ENCODE data around the gene ZNF521.
"Not testable (repeated sequence)": the region's sequence is repeated elsewhere in the genome, so short reads cannot be mapped to it uniquely, and the experiment has no call there.

ZNF521 gene

DNA sequence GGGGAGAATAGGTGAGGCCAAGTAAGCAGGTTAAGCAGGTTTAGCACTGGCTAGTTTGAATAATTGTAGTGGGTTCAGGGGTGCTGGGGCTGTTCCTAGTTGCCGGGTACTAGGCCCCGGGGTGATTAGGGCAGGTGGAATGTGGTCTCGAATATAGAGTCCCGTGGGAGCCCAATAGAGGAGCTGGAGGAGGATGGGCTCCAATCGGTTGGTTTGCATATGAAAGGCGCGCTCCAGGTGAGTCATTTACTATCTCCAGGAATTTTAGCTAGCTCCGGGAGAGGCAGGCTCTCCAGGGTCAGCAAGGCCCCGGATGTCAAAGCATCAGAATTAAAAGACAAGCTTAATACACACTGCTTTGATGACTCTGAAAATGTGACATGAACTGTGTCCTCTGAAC, 304.0 kb downstream of the ZNF521 start:
- in situ Hi-C loops (cut with MboI; ENCODE audit: low sequenced_read_pairs), result no loop called here

DNA sequence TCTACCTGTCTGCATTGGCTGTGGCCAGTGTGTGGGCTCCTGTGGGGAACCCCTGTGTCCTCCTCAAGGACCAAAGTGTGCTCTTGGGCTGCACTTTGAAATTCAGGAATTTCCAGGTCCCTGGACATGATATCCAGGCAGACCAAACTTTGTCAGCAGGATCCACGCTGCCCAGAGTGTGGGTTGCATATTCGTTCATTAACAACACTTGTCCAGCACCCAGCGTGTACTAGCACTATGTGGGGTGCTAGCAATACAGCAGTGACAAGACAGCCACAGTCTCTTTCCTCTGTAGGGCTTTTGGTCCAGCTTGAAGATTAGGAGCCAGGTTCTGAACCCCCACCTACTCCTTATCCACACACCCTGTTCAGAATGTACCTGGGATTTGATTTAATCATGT, 304.5 kb downstream of the ZNF521 start:
- in situ Hi-C loops (cut with MboI; ENCODE audit: low sequenced_read_pairs), result no loop called here

GRCh38 chr18:25044694-25045093, 307.3 kb downstream of the ZNF521 start:
- in situ Hi-C loops (cut with MboI; ENCODE audit: low sequenced_read_pairs), result no loop called here

GRCh38 chr18:25043104-25043503, 308.9 kb downstream of the ZNF521 start:
- in situ Hi-C loops (cut with MboI; ENCODE audit: low sequenced_read_pairs), result no loop called here

DNA sequence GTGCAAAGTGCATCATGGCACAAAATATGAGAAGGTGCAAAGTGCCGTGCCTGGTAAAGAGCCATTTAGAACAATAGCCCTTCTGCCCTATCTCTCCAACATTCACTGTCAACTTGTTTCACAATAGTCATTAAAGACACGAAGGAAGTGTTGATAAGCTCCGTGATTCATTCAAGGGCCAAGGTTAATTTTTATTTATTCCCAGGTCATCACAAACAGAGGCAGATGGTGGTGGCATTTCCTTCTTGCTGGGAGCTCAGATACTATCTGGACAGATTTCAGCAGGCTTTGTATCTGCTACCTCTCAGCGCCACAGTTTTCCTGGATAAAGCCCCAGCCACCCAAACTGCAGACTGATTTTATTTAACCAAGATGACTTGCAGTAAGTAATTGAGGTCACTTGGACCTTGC, 309.3 kb downstream of the ZNF521 start:
- in situ Hi-C loops (cut with MboI; ENCODE audit: low sequenced_read_pairs), result no loop called here

DNA sequence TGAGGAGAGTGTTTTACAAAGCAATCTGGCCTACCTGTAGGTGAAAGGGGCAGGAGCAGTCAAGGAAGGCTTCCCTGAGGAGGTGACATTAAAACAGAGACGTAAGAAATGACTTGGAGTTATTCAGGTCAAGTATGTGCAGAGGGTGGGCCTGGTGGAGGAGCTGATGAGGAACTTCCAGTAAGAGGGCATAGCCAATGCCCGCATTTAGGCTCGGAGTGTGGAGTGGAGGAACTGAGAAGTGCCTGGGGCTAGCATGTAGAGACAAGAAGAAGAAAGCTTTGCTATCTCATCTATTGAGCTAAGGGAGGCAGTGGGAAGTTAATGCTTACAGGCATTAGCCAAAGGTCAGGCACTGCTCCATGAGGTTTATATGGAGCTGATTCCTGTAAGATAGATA, 312.2 kb downstream of the ZNF521 start:
- in situ Hi-C loops (cut with MboI; ENCODE audit: low sequenced_read_pairs), result no loop called here

DNA sequence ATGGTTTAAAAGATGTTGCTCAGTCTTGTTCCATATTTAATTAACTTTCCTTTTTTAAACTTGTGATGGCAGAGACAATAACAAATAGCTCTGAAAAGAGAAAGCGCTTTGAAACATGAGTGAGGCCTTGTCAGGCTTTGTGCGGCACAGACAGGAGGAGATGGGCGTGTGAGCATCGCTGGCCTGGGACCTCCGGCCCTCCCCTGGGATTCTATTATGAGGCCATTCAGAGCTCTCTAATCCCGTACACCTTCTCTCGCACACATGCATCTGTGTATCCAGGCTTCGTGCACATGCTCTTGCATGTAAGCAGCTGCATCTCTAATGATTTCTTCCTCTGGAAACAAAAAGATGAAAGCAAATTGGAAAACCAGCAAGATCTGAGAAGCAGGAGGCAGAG, 313.7 kb downstream of the ZNF521 start:
- in situ Hi-C loops (cut with MboI; ENCODE audit: low sequenced_read_pairs), result no loop called here

- in situ Hi-C loops (cut with MboI; ENCODE audit: low sequenced_read_pairs), result no loop called here
Observed at GRCh38 chr18:25033747-25034471, 318.1 kb downstream of the ZNF521 start.

GRCh38 chr18:25033175-25033574, 318.8 kb downstream of the ZNF521 start:
- in situ Hi-C loops (cut with MboI; ENCODE audit: low sequenced_read_pairs), result not testable (repeated sequence)

- in situ Hi-C loops (cut with MboI; ENCODE audit: low sequenced_read_pairs), result no loop called here
Observed at GRCh38 chr18:25029802-25030201, 322.2 kb downstream of the ZNF521 start.

DNA sequence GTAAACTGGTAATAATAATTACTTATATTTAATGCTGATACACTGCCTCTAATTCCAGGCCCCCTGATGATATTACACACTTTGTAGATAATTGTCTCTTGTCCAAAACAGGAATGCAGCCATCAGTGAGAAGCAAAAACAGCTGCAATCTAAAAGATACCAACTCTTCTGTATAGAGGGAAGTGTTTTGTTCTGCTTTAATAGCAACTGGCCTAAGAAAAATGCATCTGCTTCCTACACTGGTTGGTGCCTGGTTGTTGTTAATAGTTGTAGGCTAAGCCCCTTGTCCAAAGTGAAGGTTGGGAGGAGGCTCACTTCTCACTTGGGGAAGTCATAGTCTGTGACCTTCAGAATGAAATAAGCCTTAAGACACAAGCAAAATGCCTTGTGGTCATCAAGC, 332.0 kb downstream of the ZNF521 start:
- in situ Hi-C loops (cut with MboI; ENCODE audit: low sequenced_read_pairs), result no loop called here

GRCh38 chr18:25019086-25019860, 332.7 kb downstream of the ZNF521 start:
- in situ Hi-C loops (cut with MboI; ENCODE audit: low sequenced_read_pairs), result no loop called here

DNA sequence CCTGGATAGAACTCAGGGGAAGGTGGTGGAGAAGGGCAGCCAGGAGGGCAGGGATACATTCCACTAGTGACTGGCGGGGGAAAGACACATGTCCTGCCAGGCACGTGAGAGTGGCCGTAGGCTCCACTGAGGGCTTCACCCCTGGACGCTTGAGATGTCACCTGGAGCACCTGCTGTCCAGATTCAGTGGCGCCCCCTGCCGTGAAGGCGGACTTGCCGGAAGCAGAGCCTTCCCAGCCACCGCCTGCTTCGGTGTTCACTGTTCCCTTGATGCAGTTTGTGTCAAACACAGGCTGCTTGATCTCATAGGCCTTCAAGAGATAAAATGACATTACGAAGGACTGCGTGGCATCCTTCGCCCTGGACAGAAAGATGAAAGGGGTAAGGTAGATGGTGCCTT, 335.3 kb downstream of the ZNF521 start:
- in situ Hi-C loops (cut with MboI; ENCODE audit: low sequenced_read_pairs), result no loop called here

GRCh38 chr18:25016181-25016580, 335.8 kb downstream of the ZNF521 start:
- in situ Hi-C loops (cut with MboI; ENCODE audit: low sequenced_read_pairs), result no loop called here
